SK-N-MC (cell line): ENCODE data around the gene DCHS2.

Experiments used
- EZH2 ChIP-seq: fragments of 200-600 bp; sonication (generic); IDR thresholded peaks from one replicate; pipeline ENCODE4 v1.6.1; 2017; ENCODE audit warnings: antibody characterized with exemption
- POLR2AphosphoS5 ChIP-seq: IDR thresholded peaks from 2 replicates; pipeline ENCODE4 v1.6.1; 2012; ENCODE audit warnings: mild to moderate bottlenecking, low read depth, low read length, borderline replicate concordance

- TF ChIP-seq POLR2AphosphoS5: no peak
- TF ChIP-seq EZH2: no peak
These were observed 92.2 kb downstream of the DCHS2 start for GRCh38 chr4:154399259-154399974.
